Measurements from ENCODE around the gene LRP10. TPM values are rescaled to one million over a fixed set of nuclear protein-coding genes. Genes with fewer than 3 reads are reported as not detected.

Gene LRP10
- total RNA-seq, 1 experiment from 2014 or later, result 29.6 TPM

- Histone ChIP-seq H3K27me3 (replicated peaks; ENCODE audit: control insufficient read depth, insufficient read depth, low read length) (no peaks in the 10 kb centered on the region), H3K4me3 (ENCODE audit: low read depth, low read length) (no peak overlapping the region), H3K4me1 (no peaks in the 10 kb centered on the region), H3K36me3 (ENCODE audit: control insufficient read depth, insufficient read depth, low read length) (peaks cover 10% of the 10 kb centered on the region), H3K9me3 (no peaks in the 10 kb centered on the region)
- H3K27ac Mint-ChIP-seq (ENCODE audit: unreplicated experiment), result no peak overlapping the region
- H3K36me3 Mint-ChIP-seq (ENCODE audit: insufficient read depth, unreplicated experiment), result peaks cover 44% of the 10 kb centered on the region
- ChIA-PET POLR2A (no interaction called here), CTCF (interaction anchor here (0.7 kb wide), 1 partner anchor 54 kb away, joined by 3 read pairs; no protein-coding TSS in a partner anchor)
- no peaks in the 10 kb centered on the region for H3K4me1 Mint-ChIP-seq (ENCODE audit: low read depth, unreplicated experiment)
- H3K9me3 Mint-ChIP-seq (ENCODE audit: unreplicated experiment), result no peaks in the 10 kb centered on the region
- BruUV-seq (replicated peaks), result no TSS peak
- no peak overlapping the region for H3K4me3 Mint-ChIP-seq (ENCODE audit: unreplicated experiment)
- H3K27me3 Mint-ChIP-seq (ENCODE audit: insufficient read depth, unreplicated experiment), result no peaks in the 10 kb centered on the region
- intact Hi-C loops (cut with micrococcal nuclease; ENCODE audit: unreplicated experiment), result no loop called here
- TF ChIP-seq, protein P1, sequence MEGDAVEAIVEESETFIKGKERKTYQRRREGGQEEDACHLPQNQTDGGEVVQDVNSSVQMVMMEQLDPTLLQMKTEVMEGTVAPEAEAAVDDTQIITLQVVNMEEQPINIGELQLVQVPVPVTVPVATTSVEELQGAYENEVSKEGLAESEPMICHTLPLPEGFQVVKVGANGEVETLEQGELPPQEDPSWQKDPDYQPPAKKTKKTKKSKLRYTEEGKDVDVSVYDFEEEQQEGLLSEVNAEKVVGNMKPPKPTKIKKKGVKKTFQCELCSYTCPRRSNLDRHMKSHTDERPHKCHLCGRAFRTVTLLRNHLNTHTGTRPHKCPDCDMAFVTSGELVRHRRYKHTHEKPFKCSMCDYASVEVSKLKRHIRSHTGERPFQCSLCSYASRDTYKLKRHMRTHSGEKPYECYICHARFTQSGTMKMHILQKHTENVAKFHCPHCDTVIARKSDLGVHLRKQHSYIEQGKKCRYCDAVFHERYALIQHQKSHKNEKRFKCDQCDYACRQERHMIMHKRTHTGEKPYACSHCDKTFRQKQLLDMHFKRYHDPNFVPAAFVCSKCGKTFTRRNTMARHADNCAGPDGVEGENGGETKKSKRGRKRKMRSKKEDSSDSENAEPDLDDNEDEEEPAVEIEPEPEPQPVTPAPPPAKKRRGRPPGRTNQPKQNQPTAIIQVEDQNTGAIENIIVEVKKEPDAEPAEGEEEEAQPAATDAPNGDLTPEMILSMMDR (IDR thresholded peaks at IDR 0.05; ENCODE audit: insufficient read depth in 1 of 2, low read depth in 1 of 2, low read length in 1 of 2, severe bottlenecking in 1 of 2, unreplicated experiment in 1 of 2), result no peak
- DNase-seq, result no peak
Observed at GRCh38 chr14:22845821-22846625, 25.5 kb upstream of the LRP10 start.

GRCh38 chr14:22846811-22847307 is 24.7 kb upstream of the LRP10 start:
- H3K27me3 ChIP-seq (replicated peaks; ENCODE audit: control insufficient read depth, insufficient read depth, low read length), result no peaks in the 10 kb centered on the region
- no peaks in the 10 kb centered on the region for H3K4me1 Mint-ChIP-seq (ENCODE audit: low read depth, unreplicated experiment)
- TF ChIP-seq, protein P1 (IDR thresholded peaks at IDR 0.05; ENCODE audit: insufficient read depth in 1 of 2, low read depth in 1 of 2, low read length in 1 of 2, severe bottlenecking in 1 of 2, unreplicated experiment in 1 of 2), result no peak
- H3K27ac Mint-ChIP-seq (ENCODE audit: unreplicated experiment), result no peak overlapping the region
- POLR2A ChIA-PET, result no interaction called here
- no peaks in the 10 kb centered on the region for H3K9me3 ChIP-seq
- peaks cover 6% of the 10 kb centered on the region for H3K36me3 ChIP-seq (ENCODE audit: control insufficient read depth, insufficient read depth, low read length)
- intact Hi-C loops (cut with micrococcal nuclease; ENCODE audit: unreplicated experiment), result no loop called here
- H3K4me3 ChIP-seq (ENCODE audit: low read depth, low read length), result no peak overlapping the region
- DNase-seq, result no peak
- peaks cover 42% of the 10 kb centered on the region for H3K36me3 Mint-ChIP-seq (ENCODE audit: insufficient read depth, unreplicated experiment)
- CTCF ChIA-PET, result no interaction called here
- BruUV-seq (replicated peaks), result TSS peak; percentile 24
- H3K27me3 Mint-ChIP-seq (ENCODE audit: insufficient read depth, unreplicated experiment), result no peaks in the 10 kb centered on the region
- no peaks in the 10 kb centered on the region for H3K9me3 Mint-ChIP-seq (ENCODE audit: unreplicated experiment)
- peaks cover 4% of the 10 kb centered on the region; the same call in 1 of the 2 replicates for H3K4me1 ChIP-seq
- H3K4me3 Mint-ChIP-seq (ENCODE audit: unreplicated experiment), result no peak overlapping the region

DNA sequence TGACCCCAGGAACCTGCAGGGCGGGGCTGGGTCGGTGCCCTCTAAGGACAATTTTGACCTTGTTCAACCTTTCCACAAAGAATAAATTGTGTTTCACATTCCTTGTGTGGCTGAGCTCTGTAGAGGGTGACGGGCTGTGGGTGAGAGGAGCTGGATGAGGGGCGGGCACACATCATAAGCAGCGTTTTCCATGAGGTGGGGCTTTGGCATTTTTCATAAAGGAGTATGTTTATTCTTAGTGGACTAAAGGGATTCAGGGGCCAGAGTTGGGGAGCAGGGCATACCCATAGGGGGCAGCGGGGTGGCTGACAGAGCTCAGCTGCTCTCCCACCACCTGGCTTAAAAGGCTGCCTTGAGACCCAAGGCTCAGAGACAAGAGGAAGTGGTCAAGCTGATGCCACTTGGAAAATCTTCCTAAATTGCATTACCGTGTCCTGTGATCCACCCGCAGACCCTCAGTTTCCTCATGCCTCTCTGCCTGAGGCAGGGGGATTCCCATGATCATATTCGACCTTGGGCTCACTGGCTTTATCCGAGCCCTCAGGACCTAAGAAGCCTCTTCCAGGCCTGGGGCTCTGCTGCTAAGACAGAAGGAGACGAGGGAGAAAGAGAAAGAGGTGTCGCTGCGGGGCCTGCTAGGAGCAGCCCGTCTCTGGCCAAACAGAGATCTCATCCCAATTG is 23.7 kb upstream of the LRP10 start:
- POLR2A ChIA-PET, result interaction anchor here (0.5 kb wide), 1 partner anchor 42 kb away, joined by 4 read pairs; no protein-coding TSS in a partner anchor
- TF ChIP-seq, protein P1 (IDR thresholded peaks at IDR 0.05; ENCODE audit: insufficient read depth in 1 of 2, low read depth in 1 of 2, low read length in 1 of 2, severe bottlenecking in 1 of 2, unreplicated experiment in 1 of 2), result no peak
- CTCF ChIA-PET, result interaction anchor here (1.0 kb wide), 1 partner anchor 28 kb away, joined by 3 read pairs; no protein-coding TSS in a partner anchor
- DNase-seq, result no peak
- no peak overlapping the region for H3K27ac Mint-ChIP-seq (ENCODE audit: unreplicated experiment)
- Histone ChIP-seq H3K4me3 (ENCODE audit: low read depth, low read length) (no peak overlapping the region), H3K4me1 (peaks cover 11% of the 10 kb centered on the region), H3K9me3 (no peaks in the 10 kb centered on the region), H3K27me3 (replicated peaks; ENCODE audit: control insufficient read depth, insufficient read depth, low read length) (no peaks in the 10 kb centered on the region), H3K36me3 (ENCODE audit: control insufficient read depth, insufficient read depth, low read length) (peaks cover 5% of the 10 kb centered on the region)
- no peaks in the 10 kb centered on the region for H3K9me3 Mint-ChIP-seq (ENCODE audit: unreplicated experiment)
- no TSS peak for BruUV-seq (replicated peaks)
- no peaks in the 10 kb centered on the region for H3K27me3 Mint-ChIP-seq (ENCODE audit: insufficient read depth, unreplicated experiment)
- H3K36me3 Mint-ChIP-seq (ENCODE audit: insufficient read depth, unreplicated experiment), result peaks cover 32% of the 10 kb centered on the region
- peaks cover 3% of the 10 kb centered on the region for H3K4me1 Mint-ChIP-seq (ENCODE audit: low read depth, unreplicated experiment)
- intact Hi-C loops (cut with micrococcal nuclease; ENCODE audit: unreplicated experiment), result no loop called here
- no peak overlapping the region for H3K4me3 Mint-ChIP-seq (ENCODE audit: unreplicated experiment)
